ENCODE results near the gene DMAP1.

DMAP1 gene

DNA sequence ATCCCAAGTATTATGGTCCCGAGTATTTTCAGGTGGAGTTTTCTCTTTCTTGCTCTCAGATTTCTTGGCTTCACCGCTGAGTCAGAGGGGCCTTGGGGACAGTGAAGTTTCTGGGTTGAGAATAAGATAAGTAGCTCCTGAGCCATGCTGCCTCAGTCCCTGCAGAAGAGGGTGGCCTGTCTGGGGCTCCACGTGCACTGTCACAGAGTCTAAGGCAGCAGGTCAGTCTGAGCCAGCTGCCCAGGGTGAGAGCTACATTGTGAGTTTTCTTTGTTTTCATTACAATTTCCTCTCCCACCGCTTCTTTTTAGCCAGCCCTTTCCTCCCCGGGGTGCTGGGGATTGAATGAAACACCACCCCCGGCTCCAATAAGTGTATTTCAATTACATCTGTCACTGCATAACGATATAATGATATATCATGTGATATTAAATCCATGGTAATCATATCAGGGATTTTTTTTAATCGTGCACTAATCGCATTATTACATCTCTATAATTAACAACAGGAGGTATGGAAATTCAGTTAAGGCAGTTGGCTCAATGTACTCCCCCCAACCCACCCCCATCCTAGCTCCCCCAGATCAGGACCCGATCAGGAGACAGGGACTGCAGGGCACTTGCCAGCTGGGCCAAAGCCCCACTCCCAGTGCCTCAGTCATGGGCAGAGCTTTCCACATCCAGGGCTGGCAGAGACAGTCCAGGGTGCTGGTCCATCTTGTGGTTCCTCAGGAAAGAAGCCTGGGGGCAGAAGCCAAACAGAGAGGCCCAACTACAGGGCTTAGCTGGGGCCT, 43.7 kb downstream of the DMAP1 start:
- no peak for DNase-seq

GRCh38 chr1:44259090-44259489, 45.8 kb downstream of the DMAP1 start:
- no peak for DNase-seq

DNA sequence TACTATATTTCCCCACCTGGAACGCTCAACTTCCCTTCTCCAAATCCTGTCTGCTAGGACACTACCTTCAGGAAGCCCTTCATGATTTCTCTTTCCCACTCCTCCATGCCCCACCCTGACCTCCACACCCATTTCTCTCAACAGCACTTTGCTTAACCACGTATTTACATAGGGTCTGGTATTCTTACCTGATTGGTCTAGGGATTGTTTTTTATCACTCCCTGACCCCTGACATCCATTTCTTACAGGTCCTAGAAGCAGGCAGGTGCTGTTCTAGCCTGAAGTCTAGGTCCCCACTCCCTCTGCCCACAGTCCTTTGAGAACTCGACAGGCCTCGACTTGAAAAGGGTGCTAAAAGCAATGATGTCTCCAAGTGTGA, 47.5 kb downstream of the DMAP1 start:
- no peak for DNase-seq

DNA sequence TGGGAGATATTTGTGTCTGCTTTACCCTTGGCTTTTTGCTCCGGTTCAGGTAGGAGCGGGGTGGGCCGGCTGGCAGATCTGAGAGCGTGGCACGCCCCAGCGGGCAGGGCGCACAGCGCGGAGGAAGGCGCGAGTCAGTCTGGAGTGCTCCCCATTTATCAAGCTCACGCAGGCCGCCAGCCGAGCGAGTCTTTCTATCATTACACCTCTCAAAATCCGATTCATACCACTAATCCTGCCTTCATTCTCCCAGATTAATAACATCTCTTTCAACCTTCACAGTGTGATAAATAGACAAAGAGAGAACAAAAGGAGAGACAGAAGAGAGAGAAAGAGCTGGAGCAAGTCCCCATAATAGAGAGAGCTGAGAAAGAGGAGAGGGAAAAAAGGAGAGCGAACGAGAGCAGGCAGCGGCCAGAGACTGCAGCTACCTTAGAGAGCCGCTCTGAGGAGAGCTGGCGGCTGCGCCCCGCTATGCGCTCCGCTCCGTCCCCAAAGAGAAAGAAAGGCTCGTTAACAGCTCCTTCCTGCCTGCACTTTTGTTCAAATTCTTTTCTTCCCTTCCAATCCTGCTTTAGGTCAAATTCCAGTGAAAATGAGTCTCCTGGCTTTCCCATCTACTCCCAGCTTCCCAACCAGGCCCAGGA, 48.0 kb downstream of the DMAP1 start:
- DNase-seq = no peak

GRCh38 chr1:44261962-44262361, 48.7 kb downstream of the DMAP1 start:
- DNase-seq = no peak

GRCh38 chr1:44262414-44262813, 49.1 kb downstream of the DMAP1 start:
- no peak for DNase-seq

GRCh38 chr1:44262816-44263567, 49.7 kb downstream of the DMAP1 start:
- DNase-seq = no peak

DNA sequence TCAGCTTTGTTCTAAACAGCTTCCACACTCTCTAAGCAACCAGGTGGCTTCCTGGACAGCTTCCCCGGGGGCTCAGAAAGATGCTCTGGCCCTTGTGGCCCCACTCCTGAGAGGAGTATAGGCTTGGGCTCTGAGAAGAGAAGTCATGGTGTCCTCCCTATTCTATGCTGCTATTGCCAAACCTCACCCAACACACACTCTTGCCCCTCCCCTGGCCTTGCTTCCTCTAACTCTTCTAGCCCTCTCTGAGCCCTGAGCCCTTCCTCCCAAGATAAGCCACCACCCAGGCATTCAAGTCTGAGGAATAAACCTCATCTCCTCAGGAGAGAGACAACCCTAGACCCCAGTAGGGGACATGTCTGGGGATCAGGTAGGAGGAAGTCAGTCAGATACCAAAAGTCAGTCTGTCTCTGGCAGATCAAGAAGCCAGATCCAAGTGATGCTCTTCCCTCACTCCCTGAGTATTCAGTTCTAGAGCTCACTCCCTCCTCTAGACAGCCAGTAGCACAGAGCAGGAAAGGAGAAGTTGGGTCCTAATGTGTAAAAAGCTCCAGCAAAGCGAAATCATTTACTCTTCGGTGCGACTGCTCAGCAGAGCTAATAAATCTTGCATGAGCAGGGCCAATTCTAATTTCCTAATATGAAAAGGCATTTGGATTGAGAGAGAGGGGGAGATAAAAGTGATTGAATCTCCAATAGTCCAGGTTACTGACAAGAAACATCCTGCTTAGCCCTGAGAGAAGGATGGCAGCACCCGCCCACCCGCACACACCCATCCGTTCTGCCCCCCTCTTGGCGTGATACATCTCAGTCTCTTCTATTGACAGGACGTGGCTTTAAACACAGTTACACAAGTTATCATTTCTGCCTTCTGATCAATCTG, 50.5 kb downstream of the DMAP1 start:
- no peak for DNase-seq

DNA sequence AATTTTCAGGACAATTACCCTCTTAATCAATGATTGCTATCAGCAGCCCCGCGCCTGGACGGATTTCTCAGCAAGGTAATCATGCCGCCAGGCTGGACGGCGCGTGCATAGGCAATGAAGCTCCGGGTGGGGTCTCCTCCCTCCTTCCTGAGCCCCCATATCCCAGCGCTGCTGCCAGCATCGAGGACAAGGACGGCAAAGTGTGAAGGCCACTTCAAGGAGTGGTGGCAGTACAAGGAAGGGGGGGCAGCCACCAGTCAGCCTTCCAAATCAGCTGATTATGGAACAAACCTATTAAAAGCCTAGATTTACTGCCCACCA, 51.1 kb downstream of the DMAP1 start:
- DNase-seq = no peak

DNA sequence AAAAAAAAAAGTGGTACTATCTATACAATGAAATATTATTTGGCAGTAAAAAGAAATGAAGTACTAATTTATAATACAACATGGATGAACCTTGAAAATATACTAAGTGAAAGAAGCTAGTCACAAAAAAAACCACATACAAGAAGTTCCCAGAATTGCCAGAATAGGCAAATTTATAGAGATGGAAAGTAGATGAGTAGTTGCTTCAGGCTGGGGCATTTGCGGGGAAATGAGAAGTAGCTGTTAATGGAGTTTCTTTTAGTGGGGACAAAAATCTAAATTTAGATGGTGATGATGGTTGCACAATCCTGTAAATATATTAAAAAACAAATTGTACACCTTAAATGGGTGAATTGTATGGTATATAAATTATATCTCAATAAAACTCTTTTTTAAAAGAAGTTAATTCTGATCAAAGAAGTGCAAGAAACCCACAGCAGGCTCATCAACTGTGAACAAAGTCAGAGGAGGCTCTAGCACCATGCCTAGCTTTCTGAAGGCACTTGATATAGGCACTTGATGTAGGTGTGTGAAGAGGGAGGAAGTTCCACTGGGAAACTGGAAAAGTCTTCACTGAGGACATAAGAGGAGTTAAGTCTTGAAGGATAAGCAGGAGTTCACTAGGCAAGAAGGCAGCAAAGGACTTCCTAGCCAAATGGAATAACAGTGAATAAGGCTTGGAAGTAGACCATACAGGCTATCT, 52.5 kb downstream of the DMAP1 start:
- DNase-seq = no peak

GRCh38 chr1:44266400-44267344, 53.4 kb downstream of the DMAP1 start:
- no peak for DNase-seq

GRCh38 chr1:44267438-44267837, 54.2 kb downstream of the DMAP1 start:
- no peak for DNase-seq

- DNase-seq = no peak
Observed at GRCh38 chr1:44268054-44268453, 54.8 kb downstream of the DMAP1 start.

Data from NCI-H524 treated with DMSO at 0.1 percent for 48 hours (cell line).